GM19328 (cell line): ENCODE data around the gene CCL27.

Source experiments
- ATAC-seq: cut with Tn5 transposase; IDR thresholded peaks from one replicate; pipeline ENCODE4 v1.9.1; 2021; ENCODE audit warnings: mild to moderate bottlenecking, moderate library complexity; ENCODE audit not compliant: unreplicated experiment

CCL27 gene

GRCh38 chr9:34628656-34629490 is 33.6 kb downstream of the CCL27 start, which contains the start of gene ARID3C:
ARID3C (minus strand) TSS chr9:34629066; CDS start chr9:34628014, 1,052 bp downstream.
- no peak for ATAC-seq

- no peak for ATAC-seq
These were observed 34.5 kb downstream of the CCL27 start for GRCh38 chr9:34627716-34628655.

GRCh38 chr9:34625186-34625486 is 37.3 kb downstream of the CCL27 start:
- ATAC-seq: no peak

GRCh38 chr9:34624475-34625185 is 37.8 kb downstream of the CCL27 start:
- no peak for ATAC-seq

GRCh38 chr9:34623374-34624235 is 38.9 kb downstream of the CCL27 start:
- ATAC-seq: no peak

- peak; percentile 96 for ATAC-seq
These were observed 42.1 kb downstream of the CCL27 start, which contains the start of gene DCTN3 for GRCh38 chr9:34620061-34620994. DCTN3 (minus strand) TSS chr9:34620495; CDS start chr9:34620464, 31 bp downstream.

GRCh38 chr9:34615132-34615531 is 47.3 kb downstream of the CCL27 start:
- ATAC-seq: no peak

GRCh38 chr9:34612788-34613390 is 49.6 kb downstream of the CCL27 start:
- ATAC-seq: no peak
